GM19193 (cell line): ENCODE results near the gene PYGB.
A peak's percentile ranks its signal among the peaks of the same experiment; 100 is the strongest.

Experiments used
- POLR2A ChIP-seq: IDR thresholded peaks from 4 replicates; pipeline ENCODE4 v1.6.1; 2011; ENCODE audit not compliant: insufficient read depth, insufficient read length; ENCODE audit errors: extremely low read depth

The PYGB gene

GRCh38 chr20:25310268-25310920 is 62.5 kb downstream of the PYGB start:
- no peak for TF ChIP-seq POLR2A

GRCh38 chr20:25310921-25311728 is 63.2 kb downstream of the PYGB start:
- no peak for TF ChIP-seq POLR2A

- TF ChIP-seq POLR2A = no peak
These were observed 65.7 kb downstream of the PYGB start for GRCh38 chr20:25313593-25313992.

GRCh38 chr20:25314497-25315417 is 66.9 kb downstream of the PYGB start:
- no peak for TF ChIP-seq POLR2A

- TF ChIP-seq POLR2A = no peak
These were observed 67.7 kb downstream of the PYGB start for GRCh38 chr20:25315418-25316210.

GRCh38 chr20:25316506-25317190 is 68.8 kb downstream of the PYGB start:
- no peak for TF ChIP-seq POLR2A

- TF ChIP-seq POLR2A = no peak
These were observed 69.6 kb downstream of the PYGB start for GRCh38 chr20:25317351-25318075.

GRCh38 chr20:25318471-25319240 is 70.8 kb downstream of the PYGB start:
- TF ChIP-seq POLR2A = peak; percentile 49

- TF ChIP-seq POLR2A = no peak
These were observed 71.6 kb downstream of the PYGB start for GRCh38 chr20:25319241-25320034.

GRCh38 chr20:25320035-25320800 is 72.3 kb downstream of the PYGB start:
- no peak for TF ChIP-seq POLR2A

- TF ChIP-seq POLR2A = no peak
These were observed 73.5 kb downstream of the PYGB start for GRCh38 chr20:25321262-25321831.

- TF ChIP-seq POLR2A = no peak
These were observed 74.1 kb downstream of the PYGB start for GRCh38 chr20:25321991-25322390.
